T-cell (primary cell): ENCODE measurements around the gene PLIN3. TPM values are rescaled to one million over a fixed set of nuclear protein-coding genes. Genes with fewer than 3 reads are reported as not detected.
"Not testable (repeated sequence)": the region's sequence is repeated elsewhere in the genome, so short reads cannot be mapped to it uniquely, and the experiment has no call there.

Experiments used
- ATAC-seq, 4 experiments: fragments of 200-7000 bp in 3 of 4; fragments of 150-1000 bp in 1 of 4; cut with Tn5 transposase; replicated peaks in 1 of 4; 1 replicate in 3 of 4; 2 replicates in 1 of 4; pipeline ENCODE4 v1.10.0; 2021; ENCODE audit warnings: moderate library complexity in 3 of 4, mild to moderate bottlenecking in 2 of 4, moderate number of reproducible peaks in 1 of 4
- CTCF ChIA-PET, 2 donors: fragments of 300-600 bp; sonication (Branson Sonifier 250); formaldehyde crosslinking; loops; one replicate each; lab custom pipeline; 2022; ENCODE audit warnings: antibody characterized with exemption in 2 of 2; lab: Charles Lee
- POLR2A ChIA-PET, 2 donors: fragments of 300-600 bp; sonication (Branson Sonifier 250); formaldehyde crosslinking; loops; one replicate each; lab custom pipeline; 2022; ENCODE audit warnings: antibody characterized with exemption in 2 of 2; lab: Charles Lee
- DNase-seq, 35 experiments: peaks; one replicate each; pipeline versions ENCODE4 v3.0.0 to v3.0.0-alpha.2; 2013 to 2023
- H3K27ac ChIP-seq: one replicate; pipeline ENCODE4 v1.5.1; 2013; ENCODE audit warnings: low read length
- H3K27me3 ChIP-seq, 2 experiments: replicated peaks in 1 of 2; 1 replicate in 1 of 2; 2 replicates in 1 of 2; pipeline versions ENCODE4 v1.6.1 to v1.7.0; 2013; ENCODE audit warnings: low read length in 1 of 2, mixed read lengths in 1 of 2; ENCODE audit not compliant: control insufficient read depth in 2 of 2, insufficient read depth in 2 of 2; ENCODE audit errors: extremely low read depth in 1 of 2
- H3K36me3 ChIP-seq, 2 donors: 1 replicate in 1 of 2; 2 replicates in 1 of 2; pipeline versions ENCODE4 v1.6.1 to v1.7.0; 2013; ENCODE audit warnings: low read length in 1 of 2; ENCODE audit not compliant: control insufficient read depth in 2 of 2, insufficient read depth in 1 of 2; ENCODE audit errors: extremely low read depth in 1 of 2
- H3K4me1 ChIP-seq, 2 experiments: 1 replicate in 1 of 2; 2 replicates in 1 of 2; pipeline versions ENCODE4 v1.6.1 to v1.7.0; 2013; ENCODE audit warnings: low read length in 2 of 2, mixed read lengths in 1 of 2; ENCODE audit not compliant: insufficient read depth in 2 of 2, control insufficient read depth in 1 of 2; ENCODE audit errors: extremely low read depth in 1 of 2
- H3K4me3 ChIP-seq, 2 donors: 1 replicate in 1 of 2; 2 replicates in 1 of 2; pipeline versions ENCODE4 v1.5.1 to v1.7.0; 2013; ENCODE audit warnings: mild to moderate bottlenecking in 2 of 2, low read length in 1 of 2, moderate library complexity in 1 of 2; ENCODE audit not compliant: control insufficient read depth in 1 of 2; ENCODE audit errors: extremely low read depth in 1 of 2
- H3K9me3 ChIP-seq: 2 replicates; pipeline ENCODE4 v1.7.0; 2013
- H3K27ac Mint-ChIP-seq, 2 donors: one replicate each; pipeline ENCODE4 v1.8.0; 2020 to 2021; ENCODE audit warnings: mild to moderate bottlenecking in 2 of 2, mixed read lengths in 2 of 2
- H3K27me3 Mint-ChIP-seq, 2 donors: one replicate each; pipeline ENCODE4 v1.8.0; 2021 to 2022; ENCODE audit warnings: mixed read lengths in 2 of 2
- H3K36me3 Mint-ChIP-seq: one replicate; pipeline ENCODE4 v1.8.0; 2021; ENCODE audit warnings: mixed read lengths
- H3K4me1 Mint-ChIP-seq, 3 donors: one replicate each; pipeline ENCODE4 v1.8.0; 2020 to 2022; ENCODE audit warnings: mixed read lengths in 3 of 3, mild to moderate bottlenecking in 1 of 3
- H3K4me3 Mint-ChIP-seq, 3 donors: one replicate each; pipeline ENCODE4 v1.8.0; 2020 to 2022; ENCODE audit warnings: mild to moderate bottlenecking in 3 of 3, mixed read lengths in 3 of 3, moderate library complexity in 3 of 3
- H3K9me3 Mint-ChIP-seq, 3 donors: one replicate each; pipeline ENCODE4 v1.8.0; 2020 to 2022; ENCODE audit warnings: mixed read lengths in 3 of 3
- WGBS: methylation state at CpG from one replicate; pipeline ENCODE4 v1.1.5; 2013; ENCODE audit warnings: missing lambda C conversion rate; ENCODE audit not compliant: insufficient coverage; 5-methylcytosine and 5-hydroxymethylcytosine counted together
- total RNA-seq, 35 experiments: library from RNA in 6 of 35; stranded (reverse) in 6 of 35; fragments of 120-200 nt in 1 of 35; gene quantifications; one replicate each; pipeline versions ENCODE4 v1.2.1 to v1.2.4 and lab custom pipeline; 2013 to 2026

Gene PLIN3
- total RNA-seq, 5 donors from 2014 or later (not counting 1 experiment from before 2014, with no cell fraction given), result 15.3 to 24.1 (median 21.8) TPM

- WGBS, result 80% methylated on average over 1 of the region's 6 CpGs
- Mint-ChIP-seq H3K27ac (no peak overlapping the region), H3K4me3 (no peak overlapping the region), H3K9me3 (no peaks in the 10 kb centered on the region), H3K27me3 (no peaks in the 10 kb centered on the region), H3K36me3 (peaks cover 2% of the 10 kb centered on the region), H3K4me1 (peaks cover 0 to 7% (median 5%) of the 10 kb centered on the region in 3 donors)
- Histone ChIP-seq H3K36me3 (peaks cover 0 to 4% of the 10 kb centered on the region in 2 donors), H3K27ac (no peak overlapping the region), H3K4me1 (no peaks in the 10 kb centered on the region), H3K4me3 (no peak overlapping the region), H3K9me3 (no peaks in the 10 kb centered on the region), H3K27me3 (no peaks in the 10 kb centered on the region)
- DNase-seq (no peak), ATAC-seq (no peak)
- CTCF ChIA-PET, result interaction anchor here in 1 of 2 donors (0.6 to 0.7 kb wide), 3 partner anchors 13 to 194 kb away, joined by 3 read pairs; no protein-coding TSS in a partner anchor
- POLR2A ChIA-PET, result interaction anchor here in 1 of 2 donors (0.7 kb wide), 1 partner anchor 273 kb away, joined by 4 read pairs; no protein-coding TSS in a partner anchor
Measured at GRCh38 chr19:4823577-4823976, 43.9 kb downstream of the PLIN3 start.

DNA sequence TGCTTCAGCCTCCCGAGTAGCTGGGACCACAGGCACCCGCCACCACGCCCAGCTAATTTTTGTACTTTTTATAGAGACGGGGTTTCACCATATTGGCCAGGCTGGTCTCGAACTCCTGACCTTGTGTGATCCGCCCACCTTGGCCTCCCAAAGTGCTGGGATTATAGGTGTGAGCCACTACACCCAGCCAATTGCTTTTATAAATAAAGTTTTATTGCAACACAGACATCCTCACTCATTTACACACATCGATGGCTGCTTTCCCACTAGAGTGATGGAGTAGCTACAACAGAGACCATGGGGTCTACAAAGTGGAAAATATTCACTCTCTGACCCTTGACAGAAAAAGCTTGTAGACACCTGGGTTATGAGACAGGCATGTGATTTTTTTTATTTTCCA is 45.1 kb downstream of the PLIN3 start:
- not testable (repeated sequence) for H3K4me3 ChIP-seq, ATAC-seq, H3K27ac ChIP-seq, H3K36me3 Mint-ChIP-seq, H3K4me3 Mint-ChIP-seq, H3K27ac Mint-ChIP-seq, H3K4me1 ChIP-seq, H3K27me3 ChIP-seq, H3K9me3 ChIP-seq, H3K27me3 Mint-ChIP-seq, H3K9me3 Mint-ChIP-seq, H3K4me1 Mint-ChIP-seq, DNase-seq
- CTCF ChIA-PET, result interaction anchor here in 1 of 2 donors (1.0 kb wide), 1 partner anchor 28 kb away, joined by 4 read pairs; no protein-coding TSS in a partner anchor
- peaks cover 0 to 10% of the 10 kb centered on the region in 2 donors for H3K36me3 ChIP-seq
- POLR2A ChIA-PET, result interaction anchor here in 1 of 2 donors (1.1 kb wide), 1 partner anchor 9 kb away, joined by 3 read pairs; no protein-coding TSS in a partner anchor
- WGBS, result 100% methylated on average over 2 of the region's 7 CpGs

DNA sequence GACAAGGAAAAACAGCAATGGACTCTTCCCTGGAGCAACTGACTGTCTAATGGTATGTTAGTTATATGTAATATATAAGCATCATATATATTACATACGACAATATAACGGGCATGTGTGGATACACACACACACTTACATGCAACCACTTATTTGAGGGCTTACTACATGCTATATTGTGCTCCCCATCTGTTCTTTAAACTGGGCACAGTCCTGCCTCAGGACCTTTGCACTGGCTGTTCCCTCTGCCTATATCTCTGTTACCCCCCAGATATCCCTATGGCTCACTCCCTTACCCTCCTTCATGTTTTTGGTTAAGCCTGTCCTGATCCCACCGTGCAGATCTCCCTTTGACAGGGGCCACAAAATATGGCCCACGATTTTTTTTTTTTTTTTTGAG is 46.2 kb downstream of the PLIN3 start:
- Mint-ChIP-seq H3K9me3 (no peaks in the 10 kb centered on the region), H3K27ac (no peak overlapping the region), H3K27me3 (no peaks in the 10 kb centered on the region), H3K36me3 (peaks cover 5% of the 10 kb centered on the region), H3K4me1 (peaks cover 0 to 4% (median 0%) of the 10 kb centered on the region in 3 donors), H3K4me3 (no peak overlapping the region)
- ChIA-PET CTCF (no interaction called here), POLR2A (no interaction called here)
- H3K27ac ChIP-seq, result no peak overlapping the region
- H3K27me3 ChIP-seq, result no peaks in the 10 kb centered on the region
- WGBS, result 87% methylated on average over 3 of the region's 4 CpGs
- no peaks in the 10 kb centered on the region for H3K4me1 ChIP-seq
- ATAC-seq (no peak), DNase-seq (no peak)
- H3K4me3 ChIP-seq, result no peak overlapping the region
- peaks cover 4 to 16% of the 10 kb centered on the region in 2 donors for H3K36me3 ChIP-seq
- H3K9me3 ChIP-seq, result no peaks in the 10 kb centered on the region

- Histone ChIP-seq H3K9me3 (no peaks in the 10 kb centered on the region), H3K36me3 (peaks cover 4 to 16% of the 10 kb centered on the region in 2 donors), H3K4me1 (peaks cover 0 to 10% of the 10 kb centered on the region in 2 experiments), H3K4me3 (no peak overlapping the region), H3K27ac (no peak overlapping the region), H3K27me3 (no peaks in the 10 kb centered on the region)
- ChIA-PET CTCF (interaction anchor here (0.6 to 0.8 kb wide), 2 partner anchors 8 to 99 kb away, joined by 3 to 4 read pairs; no protein-coding TSS in a partner anchor), POLR2A (no interaction called here)
- Mint-ChIP-seq H3K4me3 (peak overlapping the region in 1 of 3 donors; percentile 37), H3K4me1 (peaks cover 12 to 19% (median 14%) of the 10 kb centered on the region in 3 donors), H3K27ac (no peak overlapping the region), H3K27me3 (no peaks in the 10 kb centered on the region), H3K36me3 (peaks cover 5% of the 10 kb centered on the region), H3K9me3 (no peaks in the 10 kb centered on the region)
- ATAC-seq, result no peak
- 94% methylated on average over 30 of the region's 32 CpGs for WGBS
- DNase-seq, result no peak
Measured at GRCh38 chr19:4817467-4818277, 49.8 kb downstream of the PLIN3 start.

DNA sequence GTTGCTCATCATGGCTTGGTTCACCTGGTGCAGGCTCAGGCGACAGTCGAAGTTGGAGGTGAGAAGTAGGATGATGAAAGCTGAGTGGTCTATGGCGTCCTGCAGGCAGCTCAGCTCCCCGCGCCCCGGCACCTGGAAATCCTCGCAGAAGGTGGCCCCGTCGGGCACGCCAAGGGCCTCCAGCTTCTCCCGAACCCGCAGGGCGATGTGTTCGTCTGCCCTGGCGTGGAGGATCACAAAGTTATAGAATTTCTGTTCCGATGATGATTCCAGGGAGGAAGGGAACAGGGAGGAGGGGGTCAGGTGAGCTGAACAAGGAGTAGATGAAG is 50.6 kb downstream of the PLIN3 start:
- POLR2A ChIA-PET, result interaction anchor here in 1 of 2 donors (0.6 kb wide), 1 partner anchor 1594 kb away, joined by 19 read pairs; no protein-coding TSS in a partner anchor
- H3K27ac Mint-ChIP-seq, result no peak overlapping the region

GRCh38 chr19:4816202-4816949 is 51.1 kb downstream of the PLIN3 start:
- no peak overlapping the region for H3K27ac ChIP-seq
- H3K9me3 ChIP-seq, result no peaks in the 10 kb centered on the region
- Mint-ChIP-seq H3K4me1 (peaks cover 17 to 26% (median 18%) of the 10 kb centered on the region in 3 donors), H3K27me3 (no peaks in the 10 kb centered on the region), H3K9me3 (no peaks in the 10 kb centered on the region), H3K36me3 (peaks cover 5% of the 10 kb centered on the region), H3K4me3 (peak overlapping the region in 1 of 3 donors; percentile 81), H3K27ac (peak overlapping the region in 1 of 2 donors; percentile 78)
- DNase-seq (no peak), ATAC-seq (no peak)
- H3K36me3 ChIP-seq, result peaks cover 4 to 16% of the 10 kb centered on the region in 2 donors
- H3K27me3 ChIP-seq, result no peaks in the 10 kb centered on the region
- peaks cover 0 to 16% of the 10 kb centered on the region in 2 experiments for H3K4me1 ChIP-seq
- ChIA-PET POLR2A (interaction anchor here in 1 of 2 donors (0.6 kb wide), 1 partner anchor 1593 kb away, joined by 19 read pairs; no protein-coding TSS in a partner anchor), CTCF (interaction anchor here in 1 of 2 donors (0.6 kb wide), 1 partner anchor 10 kb away, joined by 4 read pairs; no protein-coding TSS in a partner anchor)
- H3K4me3 ChIP-seq, result no peak overlapping the region
- 97% methylated on average over 32 of the region's 35 CpGs for WGBS

More for the DNA sequence above, 50.6 kb downstream of the PLIN3 start:
- peaks cover 0 to 11% of the 10 kb centered on the region in 2 experiments for H3K4me1 ChIP-seq
- CTCF ChIA-PET, result interaction anchor here in 1 of 2 donors (0.6 kb wide), 1 partner anchor 9 kb away, joined by 4 read pairs; no protein-coding TSS in a partner anchor
- no peaks in the 10 kb centered on the region for H3K27me3 ChIP-seq
- Mint-ChIP-seq H3K27me3 (no peaks in the 10 kb centered on the region), H3K9me3 (no peaks in the 10 kb centered on the region), H3K4me3 (peak overlapping the region in 1 of 3 donors; percentile 37), H3K36me3 (peaks cover 5% of the 10 kb centered on the region), H3K4me1 (peaks cover 13 to 22% (median 14%) of the 10 kb centered on the region in 3 donors)
- 97% methylated on average over 16 of the region's 16 CpGs for WGBS
- no peak for DNase-seq
- no peak overlapping the region for H3K4me3 ChIP-seq
- no peak overlapping the region for H3K27ac ChIP-seq
- H3K9me3 ChIP-seq, result no peaks in the 10 kb centered on the region
- no peak for ATAC-seq
- H3K36me3 ChIP-seq, result peaks cover 4 to 16% of the 10 kb centered on the region in 2 donors
